Activated T-cell treated with anti-CD3 and anti-CD28 coated beads, Interleukin-2, amount 50 U/mL, for 48 hours (primary cell): ENCODE measurements around the gene BANF2.
"Not testable (repeated sequence)": the region's sequence is repeated elsewhere in the genome, so short reads cannot be mapped to it uniquely, and the experiment has no call there.

ENCODE experiments used
- DNase-seq, 2 experiments: peaks; one replicate each; pipeline ENCODE4 v3.0.0-alpha.2; 2020

The BANF2 gene

DNA sequence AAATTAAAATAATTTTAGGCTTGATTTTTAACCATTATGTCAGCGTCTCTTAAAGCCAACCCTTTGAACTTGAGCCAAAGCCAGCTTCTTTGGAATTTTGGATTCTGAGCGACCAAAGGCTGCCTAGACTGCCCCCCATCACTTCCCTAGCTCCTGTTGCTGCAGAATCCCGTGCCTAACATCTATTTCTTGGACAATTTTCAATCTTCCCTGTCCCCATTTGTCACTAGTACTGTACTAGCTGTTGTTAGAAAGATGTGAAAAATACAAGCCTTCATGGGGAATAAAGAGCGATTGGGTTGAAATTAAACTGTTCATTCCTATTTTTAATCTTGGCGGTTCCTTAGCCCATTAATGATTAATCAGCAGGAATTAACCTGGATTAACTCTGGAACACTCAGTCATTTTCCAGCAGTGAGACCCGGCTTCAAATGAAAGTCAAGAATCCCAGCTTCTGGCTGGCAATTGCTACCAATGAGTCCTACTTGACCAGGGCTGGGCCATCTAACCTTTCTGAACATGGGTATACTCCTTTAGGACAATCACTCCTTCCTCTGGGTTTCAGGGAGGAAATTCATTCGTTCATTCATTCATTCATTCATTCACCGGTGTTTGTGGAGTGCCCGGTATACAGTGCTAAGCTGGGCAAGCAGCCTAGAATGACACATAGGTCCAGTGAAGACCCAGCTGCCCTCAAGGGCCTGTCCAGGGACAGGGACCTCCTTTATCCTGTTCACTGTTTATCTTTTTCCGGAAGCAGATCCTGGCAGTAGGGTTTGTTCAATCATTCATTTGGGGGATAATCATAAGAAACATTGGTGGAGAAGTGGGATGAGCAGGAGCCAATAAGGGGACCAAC is 16.3 kb upstream of the BANF2 start:
- DNase-seq, result no peak

DNA sequence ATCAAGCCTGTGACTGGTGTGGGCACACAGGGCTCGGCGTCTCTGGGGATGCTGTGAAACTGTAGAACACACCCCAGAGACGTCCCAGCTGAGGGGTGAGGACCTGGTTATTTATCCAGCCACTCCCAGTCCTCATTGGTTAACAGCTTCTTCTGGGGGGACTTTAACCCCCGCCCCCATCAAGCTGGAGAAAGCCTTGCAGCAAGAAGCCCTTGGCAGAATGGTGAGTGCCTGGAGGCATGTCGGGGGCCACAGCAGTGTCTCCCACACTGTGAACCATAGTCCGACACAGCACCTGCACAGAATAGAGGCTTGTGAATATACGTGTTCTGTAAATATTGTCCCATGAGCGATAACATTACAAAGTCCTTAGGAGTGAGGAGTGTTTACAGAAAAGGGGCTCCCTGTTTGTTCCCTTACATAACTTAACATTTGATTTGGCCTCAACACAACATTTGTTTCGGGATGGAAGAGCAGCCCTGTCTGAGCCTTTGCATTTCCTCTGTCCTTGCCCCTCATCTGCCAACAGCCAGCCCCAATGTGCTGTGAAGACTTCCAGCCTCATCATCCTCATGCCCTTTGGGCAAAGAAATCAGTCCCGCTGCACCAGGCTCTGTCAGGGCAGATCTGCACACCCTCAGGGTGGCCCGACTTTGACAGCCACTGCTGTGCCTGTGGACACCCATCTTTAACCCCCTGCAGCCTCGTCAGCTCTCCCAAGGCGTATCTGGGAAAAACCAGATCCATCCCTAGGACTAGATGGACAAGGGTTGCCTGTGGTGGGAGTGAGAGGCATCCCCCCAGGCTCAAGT is 15.5 kb upstream of the BANF2 start:
- no peak for DNase-seq

DNA sequence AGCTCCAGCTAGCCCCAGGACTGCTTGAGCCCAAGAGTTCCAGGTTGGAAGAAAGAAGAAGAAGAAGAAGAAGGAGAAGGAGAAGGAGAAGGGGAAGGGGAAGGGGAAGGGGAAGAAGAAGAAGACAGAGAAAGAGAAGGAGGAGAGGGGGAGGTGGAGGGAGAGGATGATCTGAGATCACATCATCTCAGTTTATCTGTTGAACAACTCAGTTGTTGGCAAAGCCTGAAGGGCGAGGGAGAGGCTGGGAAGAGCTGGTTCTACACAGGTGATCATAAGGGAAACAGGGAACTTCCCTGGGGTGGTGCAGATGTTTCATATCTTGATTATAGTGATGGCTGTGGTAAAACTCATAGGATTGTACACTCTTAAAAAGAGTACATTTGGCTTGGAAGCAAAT is 14.6 kb upstream of the BANF2 start:
- DNase-seq, result no peak

DNA sequence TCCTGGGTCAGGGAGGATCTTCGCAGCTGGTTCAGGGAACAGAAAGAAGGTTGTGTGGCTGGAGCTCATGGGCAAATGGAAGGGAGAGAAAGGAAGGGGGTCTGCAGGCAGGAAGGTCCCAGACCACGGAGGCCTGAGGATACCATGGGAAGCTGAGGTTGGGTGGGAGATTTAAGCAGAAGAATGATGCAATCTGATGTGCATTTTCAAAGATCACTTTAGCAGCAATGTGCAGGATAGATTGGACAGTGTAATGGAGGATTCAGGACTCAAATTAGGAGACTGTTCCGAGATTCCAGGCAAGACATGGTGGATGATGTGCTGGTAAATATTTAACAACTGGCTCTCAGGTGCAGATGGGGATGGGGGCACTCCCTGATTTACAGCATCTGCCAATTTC is 12.0 kb upstream of the BANF2 start:
- no peak for DNase-seq

DNA sequence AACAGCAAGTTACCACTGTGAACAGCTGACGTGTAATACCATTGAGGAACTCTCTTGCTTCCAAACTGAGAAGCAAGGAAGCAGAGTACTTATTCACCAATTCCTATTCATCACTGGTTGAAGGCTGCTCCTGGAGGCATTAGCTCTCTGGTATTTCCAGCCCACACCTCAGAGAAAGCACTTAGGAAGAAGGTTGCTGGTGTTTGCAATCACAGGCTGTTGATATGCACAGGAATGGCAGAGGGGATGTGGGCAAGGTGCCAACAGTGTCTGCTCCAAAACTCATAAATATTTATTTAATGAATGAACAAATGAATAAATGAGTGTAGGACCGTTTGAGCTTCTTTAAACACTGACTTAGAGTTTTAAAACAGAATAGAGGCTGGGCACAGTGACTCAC is 10.8 kb upstream of the BANF2 start:
- DNase-seq, result no peak

DNA sequence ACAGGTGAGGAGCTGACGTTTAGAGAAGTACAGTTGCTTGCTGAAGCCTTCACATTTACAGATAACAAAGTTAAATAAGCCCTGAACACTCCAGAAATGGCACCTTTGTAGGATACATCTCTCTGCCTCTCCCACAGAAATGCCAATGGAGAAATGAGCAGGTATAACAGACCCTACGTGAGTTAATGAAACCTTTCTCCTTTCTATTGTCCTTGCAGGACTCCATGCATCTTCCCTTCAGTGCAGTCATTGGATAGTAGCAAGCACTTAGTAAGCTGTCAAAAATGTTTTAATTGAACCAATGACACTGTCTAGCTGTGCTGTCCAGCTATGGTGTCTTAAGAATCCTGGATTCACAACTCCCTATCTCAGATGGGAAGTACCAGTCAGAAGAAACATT is 9.6 kb upstream of the BANF2 start:
- DNase-seq, result no peak

DNA sequence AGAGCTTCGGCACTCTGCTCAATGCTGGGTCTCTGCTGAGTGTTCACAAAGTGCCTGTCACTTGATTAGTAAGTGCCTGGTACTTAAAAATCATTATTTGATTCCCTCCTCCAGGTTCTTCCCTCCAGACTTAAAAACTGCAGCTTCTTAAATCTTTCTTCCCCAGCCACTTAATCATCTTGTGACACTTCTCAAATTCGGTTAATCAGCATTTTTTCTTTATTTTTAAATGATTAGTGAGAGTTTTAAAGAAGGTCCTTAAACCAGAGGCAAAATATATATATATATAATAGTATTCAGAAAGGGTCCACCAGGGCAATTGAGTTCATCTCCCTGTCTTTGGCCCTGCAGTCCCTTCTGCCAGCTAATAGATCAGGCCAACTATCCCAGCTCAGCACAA is 8.0 kb upstream of the BANF2 start:
- DNase-seq, result no peak

DNA sequence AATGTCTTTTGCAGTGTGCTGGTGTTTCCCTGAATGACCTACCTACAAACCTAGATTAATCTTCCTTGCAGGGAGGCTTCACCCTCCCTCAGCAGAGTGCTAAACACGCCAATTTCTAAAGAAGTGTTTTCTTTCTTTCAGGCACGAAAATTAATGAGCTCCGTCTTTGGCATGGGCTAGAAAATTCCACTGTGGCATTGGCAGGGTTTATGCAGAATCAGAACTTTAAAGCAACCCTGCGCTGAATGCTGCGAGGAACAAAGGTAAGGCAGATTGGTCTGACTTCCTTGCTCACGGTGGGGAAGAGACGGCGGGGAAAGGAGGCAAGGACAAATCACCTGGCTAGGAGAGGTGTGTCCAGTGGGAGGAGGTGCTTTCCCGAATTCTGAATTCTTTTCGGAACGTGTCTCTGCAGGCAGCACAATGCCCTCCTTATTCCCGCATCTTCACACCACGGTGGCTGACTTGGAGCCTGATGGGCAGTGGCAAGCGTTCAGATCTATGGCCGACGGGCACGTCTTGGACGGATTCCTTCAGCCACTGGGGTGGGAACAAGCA is 6.2 kb upstream of the BANF2 start:
- no peak for DNase-seq

DNA sequence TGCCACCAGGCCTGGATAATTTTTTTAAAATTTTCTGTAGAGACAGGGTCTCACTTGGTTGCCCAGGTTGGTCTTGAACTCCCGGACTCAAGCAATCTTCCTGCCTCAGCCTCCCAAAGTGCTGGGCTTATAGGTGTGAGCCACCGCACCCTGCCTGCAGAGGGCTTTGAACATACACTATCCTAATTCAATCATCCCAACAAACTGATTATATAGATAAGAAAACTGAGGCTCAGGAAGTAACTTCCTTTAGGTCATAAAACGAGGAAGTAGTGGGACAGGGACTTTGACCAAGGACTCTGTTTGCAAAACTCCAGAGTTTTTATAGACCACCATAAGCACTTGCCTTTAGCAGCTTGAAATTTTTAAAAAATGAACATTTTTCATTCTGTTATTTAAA is 5.0 kb upstream of the BANF2 start:
- DNase-seq, result no peak

DNA sequence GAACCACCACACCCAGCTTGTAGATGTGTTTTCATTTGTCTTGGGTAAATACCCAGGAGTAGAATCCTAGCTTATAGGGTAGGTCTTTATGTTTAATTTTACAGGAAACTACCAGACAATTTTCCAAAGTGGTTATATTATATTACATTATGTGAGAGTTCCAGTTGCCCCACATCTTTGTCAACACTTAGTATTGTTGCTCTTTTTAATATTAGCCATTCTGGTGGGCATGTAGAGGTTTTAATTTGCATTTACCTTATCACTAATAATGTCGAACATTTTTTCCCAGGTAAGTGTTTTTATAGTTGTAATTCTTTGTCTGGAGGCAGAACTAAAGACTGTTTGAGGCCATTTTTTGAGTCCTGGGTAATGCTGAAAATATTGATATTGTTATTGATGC is 3.5 kb upstream of the BANF2 start:
- no peak for DNase-seq

DNA sequence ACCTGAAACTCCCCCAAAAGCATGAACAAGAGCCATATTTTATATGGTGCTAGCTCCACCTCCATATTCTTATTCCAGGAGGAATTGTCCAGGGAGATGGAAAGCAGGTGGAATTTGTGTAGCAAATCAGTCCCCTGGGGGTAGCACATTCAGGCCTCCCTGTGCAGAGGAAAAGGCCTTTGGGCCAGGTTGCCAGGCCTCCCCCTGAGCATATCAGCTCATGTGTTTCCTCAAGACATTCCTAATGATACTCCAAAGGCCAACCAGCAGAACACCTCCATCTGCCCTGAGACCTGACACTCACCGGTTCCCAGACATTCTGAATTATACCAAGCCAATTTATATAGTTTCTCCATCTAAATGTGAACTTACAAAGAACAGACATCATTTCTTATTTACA is 2.6 kb upstream of the BANF2 start:
- no peak for DNase-seq

DNA sequence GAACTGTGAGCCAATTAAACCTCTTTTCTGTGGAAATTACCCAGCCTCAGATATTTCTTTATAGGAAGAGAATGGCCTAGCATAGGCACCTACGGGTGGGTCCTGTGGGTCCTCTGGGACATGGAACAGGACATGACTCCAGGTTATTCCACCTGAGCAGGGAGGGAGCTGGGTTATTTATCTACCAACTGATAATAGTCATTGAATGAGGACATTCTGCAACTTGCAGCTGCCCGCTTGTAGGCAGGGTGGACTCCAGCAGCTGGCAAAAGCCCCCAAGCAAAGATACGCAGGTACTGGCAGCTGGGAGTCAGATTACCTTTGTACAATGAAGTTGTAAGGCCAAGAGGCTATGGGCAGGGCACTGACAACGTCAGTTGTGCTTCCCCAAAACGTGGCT is 1.4 kb upstream of the BANF2 start:
- DNase-seq, result no peak

DNA sequence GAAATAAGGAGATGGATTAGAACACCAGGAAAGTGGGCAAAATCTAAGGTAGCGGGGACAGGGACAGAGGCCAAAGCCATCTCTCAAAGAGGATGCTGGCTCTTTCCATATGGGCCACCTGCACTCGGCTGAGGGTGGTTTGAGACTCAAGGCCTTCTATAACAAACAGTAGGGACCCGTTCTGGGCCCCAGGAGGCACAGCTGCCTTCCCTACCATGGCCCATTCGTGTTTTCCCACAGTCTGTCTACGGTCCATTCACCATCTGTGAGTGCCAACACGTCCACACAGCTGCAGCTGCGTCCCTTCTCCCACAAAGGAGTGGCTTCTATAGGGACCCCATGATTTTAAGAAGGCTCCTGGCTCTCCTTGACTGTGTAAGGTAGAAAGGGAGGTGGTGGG is 871 bp downstream of the BANF2 start:
- no peak for DNase-seq

DNA sequence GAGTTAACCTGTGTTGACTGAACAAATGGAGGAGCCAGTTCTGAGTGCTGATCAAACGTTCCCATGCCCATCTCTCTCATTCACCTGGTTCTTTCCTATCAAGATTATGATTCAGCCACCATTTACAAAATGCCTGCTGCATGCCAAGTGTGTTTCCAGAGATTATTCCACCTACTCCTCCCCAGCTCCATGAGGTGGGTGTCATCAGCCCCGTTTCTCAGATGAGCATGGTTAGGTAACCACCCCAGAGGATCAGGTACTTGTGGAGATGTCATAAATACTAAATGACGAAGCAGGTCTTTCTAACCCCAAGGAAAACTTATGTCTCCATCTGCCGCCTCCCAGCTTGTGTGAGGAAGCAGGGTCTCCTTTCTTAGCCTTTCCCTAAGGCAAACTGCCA is 2.1 kb downstream of the BANF2 start:
- DNase-seq, result no peak

DNA sequence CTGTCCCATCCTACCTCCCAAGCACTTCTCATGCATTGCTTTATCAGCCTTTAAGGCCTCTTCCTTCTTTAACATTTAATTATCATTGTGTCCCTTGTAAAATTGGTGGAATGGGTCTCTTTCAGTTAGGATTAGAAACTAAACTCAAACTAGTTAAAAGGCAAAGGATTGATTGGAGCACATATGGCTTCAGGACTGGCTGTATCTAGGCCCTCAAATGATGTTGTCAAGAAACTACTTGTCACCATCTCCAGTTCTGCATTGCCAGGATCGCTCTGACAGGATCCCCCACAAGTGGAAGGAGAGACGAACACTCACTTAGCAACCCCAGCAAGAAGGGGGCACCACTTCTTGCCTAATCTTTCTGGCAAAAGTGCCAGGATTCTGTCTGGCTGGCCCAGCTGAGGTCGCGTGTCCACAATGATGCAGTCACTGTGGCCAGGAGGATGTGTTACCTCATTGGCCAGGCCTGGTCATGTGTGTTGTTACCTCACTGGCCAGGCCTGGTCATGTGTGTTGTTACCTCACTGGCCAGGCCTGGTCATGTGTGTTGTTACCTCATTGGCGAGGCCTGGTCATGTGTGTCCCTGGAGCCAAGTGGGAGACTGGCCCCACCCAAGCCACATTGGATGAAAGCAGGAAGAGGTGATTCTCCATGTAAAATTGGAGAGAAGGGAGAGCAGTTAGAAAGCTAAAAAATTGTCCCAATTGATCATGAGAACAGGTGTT is 5.0 kb downstream of the BANF2 start:
- no peak for DNase-seq

DNA sequence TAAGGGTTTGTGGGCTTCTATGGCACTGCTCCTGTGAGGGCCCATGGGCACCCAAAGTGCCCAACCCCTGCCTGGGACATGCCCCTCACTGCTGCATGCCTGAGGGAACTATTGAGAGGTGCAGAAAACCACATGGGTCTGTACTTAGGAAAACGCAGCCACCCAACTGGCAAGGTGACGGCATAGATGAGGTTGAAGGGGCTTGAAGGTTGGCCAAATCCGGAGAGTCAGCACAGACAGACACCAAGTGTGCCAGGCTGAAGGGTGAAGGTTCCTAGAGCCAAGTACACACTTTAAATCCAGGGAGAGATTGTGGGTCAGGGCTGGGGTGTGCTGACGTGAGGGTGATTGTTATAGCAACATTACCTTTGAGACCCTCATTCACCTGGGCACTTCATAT is 6.2 kb downstream of the BANF2 start:
- DNase-seq, result no peak

DNA sequence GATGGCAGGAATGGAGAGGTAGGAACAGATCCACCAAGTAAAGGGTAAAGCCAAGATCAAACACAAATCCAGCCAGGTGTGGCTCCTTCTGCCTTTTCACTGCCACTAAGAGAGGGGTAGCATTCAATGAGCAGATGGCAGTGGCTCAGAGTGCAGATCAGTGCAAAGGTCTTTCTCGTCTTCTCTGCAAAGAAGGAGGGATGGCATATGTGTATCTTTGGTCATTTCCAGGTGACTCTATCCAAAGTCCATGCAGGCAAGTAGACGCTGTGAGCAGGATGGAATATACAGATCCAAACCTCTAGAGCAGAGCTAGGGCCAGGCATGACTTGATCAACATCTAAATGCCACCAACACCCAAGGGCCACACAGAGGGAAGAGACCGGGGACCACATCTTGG is 6.9 kb downstream of the BANF2 start:
- no peak for DNase-seq

DNA sequence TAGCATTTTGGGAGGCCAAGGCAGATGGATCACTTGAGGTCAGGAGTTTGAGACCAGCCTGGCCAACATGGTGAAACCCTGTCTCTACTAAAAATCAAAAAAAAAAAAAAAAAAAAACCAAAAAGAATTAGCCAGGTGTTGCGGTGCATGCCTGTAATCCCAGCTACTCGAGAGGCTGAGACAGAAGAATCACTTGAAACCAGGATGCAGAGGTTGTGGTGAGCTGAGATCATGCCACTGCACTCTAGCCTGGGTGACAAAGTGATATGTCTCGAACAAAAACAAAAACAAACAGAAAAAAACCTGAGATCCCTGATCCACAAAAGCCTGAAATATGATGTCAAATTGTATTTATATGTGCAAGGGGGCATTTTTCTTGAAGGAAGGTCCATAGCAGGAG is 8.2 kb downstream of the BANF2 start:
- not testable (repeated sequence) for DNase-seq

DNA sequence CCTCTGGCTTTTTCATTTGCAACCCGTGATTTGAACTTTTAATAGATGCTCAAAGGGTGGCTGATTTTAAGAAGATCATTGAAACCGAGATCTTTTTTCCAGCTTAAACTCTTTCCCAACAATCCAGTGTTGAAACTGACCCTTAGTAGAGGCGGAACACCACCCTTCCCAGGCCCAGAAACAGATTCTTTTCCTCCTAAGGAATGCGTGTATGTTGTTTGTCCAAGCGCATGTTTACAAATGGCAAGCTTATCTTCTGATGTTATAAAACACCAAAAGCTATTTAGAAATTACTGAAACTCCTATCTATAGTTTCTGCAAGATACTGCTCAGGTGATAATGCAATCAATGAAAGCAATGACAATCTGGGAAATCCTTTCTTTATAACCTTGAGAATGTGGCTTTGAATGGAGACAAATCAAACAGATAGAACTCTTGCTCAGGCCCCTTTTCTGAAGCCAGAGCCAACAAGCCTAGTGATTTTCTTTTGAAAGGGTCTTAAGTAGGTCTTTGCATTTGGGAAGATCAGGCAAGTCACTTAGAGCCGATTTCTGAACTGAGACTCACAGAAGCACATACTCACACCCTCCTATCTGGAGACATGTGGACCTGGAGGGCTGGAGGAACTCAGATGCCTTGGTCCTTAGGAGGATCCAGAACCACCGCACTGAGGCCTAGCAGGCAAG is 9.1 kb downstream of the BANF2 start:
- DNase-seq, result no peak

DNA sequence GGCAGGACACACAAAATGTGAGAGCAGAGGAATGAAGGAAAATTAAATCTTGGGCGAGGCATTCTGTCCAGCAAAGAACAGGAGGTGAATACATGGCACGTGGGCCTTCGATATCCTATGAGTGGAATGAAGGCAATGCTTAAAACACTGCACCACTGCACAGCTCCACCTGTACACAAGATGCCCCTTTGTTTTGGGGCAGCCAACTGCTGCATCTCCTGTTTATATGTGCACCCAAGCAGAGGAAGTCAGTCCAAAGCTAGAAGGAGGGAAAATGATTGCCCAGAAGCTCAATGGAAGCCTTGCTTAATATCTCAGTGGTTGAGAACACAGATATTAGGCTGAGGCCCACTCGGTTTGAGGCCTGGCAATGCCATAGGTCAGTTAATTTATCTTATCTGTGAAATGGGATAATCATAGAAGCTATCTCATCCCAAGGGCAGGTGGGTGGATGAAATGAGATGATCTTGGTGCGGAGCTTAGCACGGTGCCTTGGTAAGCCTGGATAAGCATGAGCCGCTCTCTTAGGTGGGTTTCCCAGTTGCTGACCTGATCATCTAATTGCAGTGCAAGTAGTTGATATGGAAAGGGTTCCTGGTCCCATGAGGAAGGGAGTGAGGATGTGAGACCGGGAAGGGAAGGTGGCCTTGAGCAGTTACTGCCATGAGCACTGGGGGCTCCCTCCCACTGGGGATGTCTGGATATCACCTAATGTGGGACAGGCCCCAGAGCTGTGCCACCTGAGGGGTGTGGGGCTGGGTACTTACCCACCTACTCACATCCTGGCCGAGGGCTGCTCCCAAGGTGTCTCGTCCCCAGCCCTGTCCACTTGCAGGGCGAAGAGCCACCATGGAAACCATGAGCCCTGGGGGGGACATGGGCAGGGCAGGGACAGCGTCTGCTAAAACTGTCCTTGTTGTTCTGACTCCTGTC is 9.9 kb downstream of the BANF2 start:
- DNase-seq, result no peak
